ENCODE results near the gene CD48. TPM values are rescaled to one million over a fixed set of nuclear protein-coding genes. Genes with fewer than 3 reads are reported as not detected.

Gene CD48
- total and polyA plus RNA-seq, 7 donors: 2.9 to 112 (median 4.5) TPM

DNA sequence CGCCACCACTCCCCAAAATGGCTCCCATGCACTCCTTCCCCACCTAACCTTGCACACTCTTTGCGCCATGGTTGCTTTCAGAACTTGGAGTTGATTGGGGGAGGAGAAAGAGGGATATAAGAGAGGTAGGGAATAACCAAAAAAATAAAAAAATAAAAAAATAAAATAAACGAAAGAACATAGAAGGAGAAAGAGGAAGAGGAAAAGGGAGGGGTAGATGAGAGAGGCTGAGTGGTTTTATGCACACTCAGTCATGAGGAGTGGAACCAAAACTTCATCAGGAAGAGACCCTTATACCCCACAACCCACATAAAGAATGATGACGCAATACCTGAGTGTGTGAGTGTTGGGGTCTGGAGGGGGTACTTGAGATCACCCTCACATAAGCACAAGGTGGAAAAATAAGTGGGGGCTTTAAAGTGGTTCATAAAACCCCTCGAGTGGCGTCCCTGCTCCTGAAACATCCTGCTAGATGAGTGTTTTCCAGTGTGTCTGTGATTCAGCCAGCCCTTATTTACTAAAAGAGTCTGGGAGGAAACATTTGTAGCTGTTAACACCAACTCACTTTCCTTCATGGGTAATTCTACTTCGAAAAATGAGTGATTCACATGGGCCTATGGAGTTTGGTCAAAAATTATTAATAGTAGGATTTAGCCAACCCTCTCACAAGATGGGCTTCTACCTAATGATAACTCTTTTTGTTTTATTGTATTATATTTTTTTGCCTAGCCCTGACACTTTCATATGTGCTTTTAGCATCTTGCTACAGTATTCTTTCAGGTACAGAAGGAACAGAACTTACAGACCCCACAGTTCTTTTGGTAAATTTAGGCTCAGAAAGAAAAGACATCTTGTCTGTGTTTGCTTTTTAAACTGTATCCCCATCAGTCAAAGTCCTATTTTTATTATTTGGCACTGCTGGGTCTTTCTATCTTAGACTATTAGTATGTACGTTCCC lies 70.0 kb downstream of the CD48 start:
- Histone ChIP-seq H3K4me3 (no peak overlapping the region), H3K9me3 (no peaks in the 10 kb centered on the region), H3K36me3 (no peaks in the 10 kb centered on the region), H3K4me1 (no peaks in the 10 kb centered on the region), H3K27ac (no peak overlapping the region), H3K27me3 (no peaks in the 10 kb centered on the region)
- TF ChIP-seq POLR2AphosphoS5 (IDR thresholded peaks at IDR 0.05) (no peak), EP300 (IDR thresholded peaks at IDR 0.05) (no peak), POLR2A (IDR thresholded peaks at IDR 0.05) (no peak)
- TF ChIP-seq, protein P1, sequence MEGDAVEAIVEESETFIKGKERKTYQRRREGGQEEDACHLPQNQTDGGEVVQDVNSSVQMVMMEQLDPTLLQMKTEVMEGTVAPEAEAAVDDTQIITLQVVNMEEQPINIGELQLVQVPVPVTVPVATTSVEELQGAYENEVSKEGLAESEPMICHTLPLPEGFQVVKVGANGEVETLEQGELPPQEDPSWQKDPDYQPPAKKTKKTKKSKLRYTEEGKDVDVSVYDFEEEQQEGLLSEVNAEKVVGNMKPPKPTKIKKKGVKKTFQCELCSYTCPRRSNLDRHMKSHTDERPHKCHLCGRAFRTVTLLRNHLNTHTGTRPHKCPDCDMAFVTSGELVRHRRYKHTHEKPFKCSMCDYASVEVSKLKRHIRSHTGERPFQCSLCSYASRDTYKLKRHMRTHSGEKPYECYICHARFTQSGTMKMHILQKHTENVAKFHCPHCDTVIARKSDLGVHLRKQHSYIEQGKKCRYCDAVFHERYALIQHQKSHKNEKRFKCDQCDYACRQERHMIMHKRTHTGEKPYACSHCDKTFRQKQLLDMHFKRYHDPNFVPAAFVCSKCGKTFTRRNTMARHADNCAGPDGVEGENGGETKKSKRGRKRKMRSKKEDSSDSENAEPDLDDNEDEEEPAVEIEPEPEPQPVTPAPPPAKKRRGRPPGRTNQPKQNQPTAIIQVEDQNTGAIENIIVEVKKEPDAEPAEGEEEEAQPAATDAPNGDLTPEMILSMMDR (IDR thresholded peaks at IDR 0.05): no peak
- no peak for DNase-seq
- intact Hi-C loops (cut with DNase I): no loop called here
- WGBS, 2 donors: 57 to 80% methylated on average over 8 of the region's 8 CpGs

DNA sequence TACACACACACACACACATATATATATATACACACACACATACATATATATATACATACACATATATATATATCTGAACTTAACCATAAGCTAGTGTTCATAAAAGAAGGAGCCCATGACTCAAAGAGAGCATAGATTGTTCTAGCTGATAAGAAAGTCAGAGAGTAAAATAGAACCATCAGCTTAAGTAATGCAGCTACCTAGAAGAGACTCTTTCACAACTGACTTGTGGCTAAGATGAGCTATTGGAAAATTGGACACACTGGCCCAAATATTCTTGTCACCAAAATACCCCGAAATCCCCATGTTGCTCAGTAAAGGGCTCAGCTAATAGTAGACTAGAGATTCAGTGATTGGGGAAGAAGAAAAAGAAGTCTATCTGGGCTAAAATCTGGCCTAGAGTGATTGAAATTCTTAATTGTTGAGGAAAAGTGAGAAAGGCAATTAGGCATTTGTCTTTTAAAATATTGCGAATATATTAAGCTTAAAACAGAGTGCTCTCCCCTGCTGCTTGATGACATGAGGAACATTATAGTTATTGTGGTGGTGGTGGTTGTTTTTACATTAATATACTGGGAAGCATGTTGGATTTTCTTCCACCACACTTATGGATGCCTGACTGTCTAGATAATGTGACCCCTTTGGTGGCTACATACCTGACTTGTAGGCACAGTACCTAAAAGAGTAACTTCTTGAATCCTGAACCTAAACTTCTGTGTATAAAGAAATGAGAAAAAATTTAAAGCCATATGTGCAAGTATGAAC lies 71.1 kb downstream of the CD48 start:
- H3K4me3 ChIP-seq: no peak overlapping the region
- no peaks in the 10 kb centered on the region for H3K27me3 ChIP-seq
- intact Hi-C loops (cut with DNase I): no loop called here
- H3K4me1 ChIP-seq: no peaks in the 10 kb centered on the region
- no peaks in the 10 kb centered on the region for H3K9me3 ChIP-seq
- H3K36me3 ChIP-seq: no peaks in the 10 kb centered on the region
- TF ChIP-seq POLR2A (IDR thresholded peaks at IDR 0.05) (no peak), POLR2AphosphoS5 (IDR thresholded peaks at IDR 0.05) (no peak), EP300 (IDR thresholded peaks at IDR 0.05) (no peak)
- TF ChIP-seq, protein P1 (IDR thresholded peaks at IDR 0.05): no peak
- DNase-seq: no peak
- no peak overlapping the region for H3K27ac ChIP-seq
- 90 to 92% methylated on average over 2 of the region's 2 CpGs for WGBS, 2 donors

DNA sequence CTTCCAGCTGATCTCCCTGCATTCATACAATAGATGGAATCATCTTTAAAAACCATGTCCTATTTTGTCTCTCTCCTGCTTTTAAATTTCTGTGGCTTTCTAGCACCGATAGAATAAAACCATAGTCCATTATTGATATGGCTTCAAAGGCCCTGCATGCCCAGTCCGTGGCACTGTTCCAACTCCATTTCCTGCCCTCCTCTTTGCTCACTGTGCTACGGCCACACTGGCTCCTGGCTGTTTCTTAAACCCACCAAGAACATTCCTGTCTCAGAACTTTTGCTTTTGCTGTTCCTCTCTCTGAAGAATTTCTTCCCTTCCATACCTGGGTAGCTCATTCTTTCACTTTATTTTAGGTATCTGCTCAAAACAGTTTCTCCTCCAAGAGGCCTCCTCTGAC lies 72.0 kb downstream of the CD48 start:
- WGBS, 2 donors: 28 to 33% methylated on average over 3 of the region's 3 CpGs
- no peaks in the 10 kb centered on the region for H3K36me3 ChIP-seq
- intact Hi-C loops (cut with DNase I): no loop called here
- no peak overlapping the region for H3K4me3 ChIP-seq
- no peak for DNase-seq
- TF ChIP-seq EP300 (IDR thresholded peaks at IDR 0.05) (no peak), POLR2AphosphoS5 (IDR thresholded peaks at IDR 0.05) (no peak), POLR2A (IDR thresholded peaks at IDR 0.05) (no peak)
- TF ChIP-seq, protein P1 (IDR thresholded peaks at IDR 0.05): no peak
- H3K27ac ChIP-seq: no peak overlapping the region
- no peaks in the 10 kb centered on the region for H3K4me1 ChIP-seq
- H3K27me3 ChIP-seq: no peaks in the 10 kb centered on the region
- H3K9me3 ChIP-seq: no peaks in the 10 kb centered on the region

DNA sequence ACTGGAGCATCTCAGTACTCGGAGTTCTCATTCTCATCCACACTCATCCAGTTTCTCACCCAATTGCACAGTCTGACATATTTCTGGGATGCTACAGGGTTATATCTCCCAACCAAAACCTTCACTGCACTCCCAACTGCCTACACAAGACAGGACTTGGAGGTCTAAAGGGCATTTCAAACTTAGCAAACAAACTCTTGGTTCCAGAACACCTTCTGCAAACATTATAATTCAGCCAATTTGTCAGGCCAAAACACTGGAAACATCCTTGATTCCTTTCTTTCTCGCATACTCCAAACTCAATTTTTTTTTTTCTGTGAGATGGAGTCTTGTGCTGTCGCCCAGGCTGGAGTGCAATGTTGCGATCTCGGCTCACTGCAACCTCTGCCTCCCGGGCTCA lies 72.7 kb downstream of the CD48 start:
- TF ChIP-seq EP300 (IDR thresholded peaks at IDR 0.05) (no peak), POLR2AphosphoS5 (IDR thresholded peaks at IDR 0.05) (no peak), POLR2A (IDR thresholded peaks at IDR 0.05) (no peak)
- TF ChIP-seq, protein P1 (IDR thresholded peaks at IDR 0.05): no peak
- H3K27ac ChIP-seq: no peak overlapping the region
- 83 to 86% methylated on average over 6 of the region's 6 CpGs for WGBS, 2 donors
- H3K36me3 ChIP-seq: no peaks in the 10 kb centered on the region
- no peak overlapping the region for H3K4me3 ChIP-seq
- no peaks in the 10 kb centered on the region for H3K4me1 ChIP-seq
- no peaks in the 10 kb centered on the region for H3K9me3 ChIP-seq
- H3K27me3 ChIP-seq: no peaks in the 10 kb centered on the region
- intact Hi-C loops (cut with DNase I): no loop called here
- DNase-seq: no peak
